CD1c-positive myeloid dendritic cell (primary cell): ENCODE measurements around the gene PNMA6E.

ENCODE experiments used
- DNase-seq: peaks from one replicate; pipeline ENCODE4 v3.0.0-alpha.2; 2016; ENCODE audit errors: extremely low spot score

Gene PNMA6E

DNA sequence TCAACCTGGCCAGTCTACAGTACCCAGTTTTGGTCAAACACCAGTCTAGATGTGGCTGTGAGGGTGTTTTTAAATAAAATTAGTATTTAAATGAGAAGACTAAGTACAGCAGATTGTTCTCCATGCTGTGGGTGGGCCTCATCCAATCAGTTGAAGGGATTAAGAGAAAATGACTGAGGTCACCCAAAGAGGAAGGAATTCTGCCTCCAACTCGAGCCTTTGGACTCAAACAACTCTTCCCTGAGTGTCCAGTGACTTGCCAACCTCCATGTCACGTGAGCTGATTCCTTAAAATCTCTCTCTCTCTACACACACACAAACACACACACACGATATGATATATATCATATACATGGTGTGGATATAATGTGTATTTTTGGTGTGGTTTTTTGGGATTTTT lies 34.7 kb upstream of the PNMA6E start:
- DNase-seq, result no peak

DNA sequence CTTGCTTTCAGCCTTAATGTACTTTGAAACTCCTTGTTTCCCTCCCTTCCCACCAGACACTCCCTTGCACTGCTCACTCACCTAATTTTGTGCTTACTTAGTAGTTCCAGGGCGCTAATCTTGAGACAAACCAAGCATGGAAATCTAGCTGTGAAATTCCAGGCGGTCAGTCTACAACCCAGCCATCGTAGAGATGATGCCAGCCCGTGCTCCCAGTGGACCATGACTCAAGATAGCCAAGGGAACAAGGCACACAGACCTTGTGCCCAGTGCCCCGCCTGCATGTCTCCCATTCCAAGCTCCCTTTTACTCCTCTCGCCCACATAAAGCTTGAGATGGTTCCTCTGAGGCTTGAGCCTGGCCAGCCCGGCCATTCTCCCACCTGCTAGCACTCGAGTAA lies 33.7 kb upstream of the PNMA6E start:
- DNase-seq, result no peak

DNA sequence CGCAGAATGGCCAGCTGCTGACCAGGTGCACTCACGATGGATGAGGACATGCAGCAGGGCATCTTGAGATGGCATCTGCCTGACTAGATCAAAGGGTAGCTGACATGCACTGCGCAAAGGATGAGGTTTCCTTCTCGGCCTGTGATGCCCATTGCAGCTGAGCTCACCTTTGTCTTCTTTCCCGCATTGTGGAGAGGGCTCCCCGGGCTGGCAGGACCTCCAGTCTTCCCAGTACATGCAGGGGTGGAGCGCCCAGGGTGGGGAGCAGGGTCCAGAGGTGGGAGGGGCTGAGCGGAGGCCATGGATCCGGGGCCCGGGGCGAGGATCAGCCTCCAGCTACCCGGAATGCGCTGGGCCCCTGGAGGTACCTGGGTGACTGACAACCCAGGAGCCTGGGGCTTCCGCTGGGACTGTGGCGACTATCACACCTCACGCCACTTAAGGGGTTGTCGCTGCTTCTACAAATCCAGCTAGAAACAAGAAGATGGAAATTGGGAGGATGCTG lies 32.7 kb upstream of the PNMA6E start:
- DNase-seq, result no peak

DNA sequence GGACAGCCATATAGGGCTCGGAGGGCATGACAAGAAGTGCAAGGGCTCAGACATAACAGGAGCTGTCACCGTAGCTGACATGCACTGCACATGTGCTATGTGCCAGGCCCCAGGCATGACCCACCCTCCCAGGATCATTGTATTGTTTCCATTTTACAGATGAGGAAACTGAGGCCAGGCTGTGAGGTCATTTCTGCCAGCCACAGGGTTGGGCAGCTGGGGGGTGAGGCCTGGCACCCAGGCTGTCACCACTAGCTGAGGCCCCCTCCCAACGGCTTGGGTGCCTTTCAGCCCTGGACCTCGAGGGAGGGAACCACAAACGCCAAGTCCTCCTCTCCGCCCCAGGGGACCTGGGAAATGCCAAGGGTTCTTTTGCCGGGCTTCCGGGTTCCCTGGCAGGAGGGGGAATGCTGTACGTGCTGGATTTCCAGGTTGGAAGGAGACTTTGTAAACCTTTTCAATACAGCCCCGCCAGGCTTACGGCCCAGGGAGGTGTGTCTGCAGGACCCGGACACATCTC lies 32.1 kb upstream of the PNMA6E start:
- DNase-seq, result no peak

DNA sequence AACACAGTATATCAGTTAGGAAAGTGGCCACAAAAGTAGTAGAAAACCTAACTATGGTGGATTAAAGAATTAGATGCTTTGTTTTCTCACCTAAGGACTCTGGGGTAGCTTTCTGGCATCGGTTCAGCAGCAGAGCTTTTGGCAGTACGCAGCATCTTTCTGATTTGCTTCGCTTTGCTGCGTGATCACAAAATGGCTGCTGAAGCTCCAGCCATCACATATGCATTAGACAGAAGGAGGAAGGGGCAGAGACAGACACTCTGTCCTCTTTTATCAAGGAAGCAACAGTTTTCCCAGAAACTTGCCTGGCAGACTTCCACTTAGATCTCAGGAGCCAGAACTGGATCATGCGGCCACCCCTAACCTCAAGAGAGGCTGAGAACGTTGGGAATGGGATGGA lies 29.6 kb upstream of the PNMA6E start:
- no peak for DNase-seq

DNA sequence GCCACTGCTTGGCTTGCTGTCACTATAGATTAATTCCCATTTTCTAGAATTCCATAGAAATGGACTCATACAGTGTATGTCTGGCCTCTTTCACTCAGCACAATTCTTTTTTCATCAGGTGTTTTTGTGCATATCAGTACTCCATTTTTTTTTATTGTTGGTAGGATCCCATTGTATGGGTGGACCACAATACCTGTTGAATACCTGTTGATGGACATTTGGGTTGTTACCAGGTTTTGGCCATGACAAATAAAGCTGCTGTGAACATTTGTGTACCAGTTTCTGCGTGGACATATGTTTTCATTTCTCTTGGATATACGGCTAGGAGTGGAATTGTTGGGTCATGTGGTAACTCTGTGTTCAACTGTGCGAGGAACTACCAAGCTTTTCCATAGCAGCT lies 25.1 kb upstream of the PNMA6E start:
- no peak for DNase-seq

DNA sequence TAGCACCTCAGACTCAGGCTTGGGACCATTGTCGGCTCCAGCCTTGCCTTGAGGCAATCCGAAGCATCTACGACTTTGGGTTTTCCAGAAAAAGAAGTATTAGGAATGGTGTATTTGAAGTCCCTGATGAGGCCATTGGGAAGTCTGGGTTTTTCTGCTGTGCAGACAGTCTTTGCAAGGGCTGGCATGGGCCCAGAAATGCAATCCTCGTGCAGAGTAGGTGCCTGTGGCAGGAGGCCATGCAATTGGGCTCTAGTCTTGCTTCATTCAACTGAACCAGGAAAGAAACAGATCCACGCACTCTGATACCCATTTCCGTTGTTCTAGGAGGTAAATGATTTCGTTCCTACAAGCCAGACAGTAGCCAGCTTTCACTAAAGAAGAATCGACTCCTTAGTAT lies 22.5 kb upstream of the PNMA6E start:
- no peak for DNase-seq

DNA sequence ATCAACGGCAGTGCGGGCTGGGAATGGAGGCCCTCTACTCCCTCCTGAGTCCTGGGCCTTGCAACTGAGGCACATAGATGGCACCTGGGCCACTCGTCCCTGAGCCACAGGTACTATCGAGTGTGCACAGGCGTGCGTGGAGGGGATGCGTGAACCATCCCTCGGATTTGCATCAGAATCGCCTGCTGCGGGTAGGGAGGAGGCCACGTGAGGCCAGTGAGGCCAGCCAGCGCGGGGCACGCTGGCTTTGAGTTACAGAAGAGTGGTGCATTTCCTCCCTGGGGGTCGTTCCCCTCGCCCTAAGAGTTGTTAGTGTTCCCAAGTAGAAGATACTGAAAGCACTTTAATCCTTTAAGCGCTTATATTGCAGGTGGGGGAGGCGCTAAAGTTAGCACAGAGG lies 20.7 kb upstream of the PNMA6E start:
- no peak for DNase-seq

DNA sequence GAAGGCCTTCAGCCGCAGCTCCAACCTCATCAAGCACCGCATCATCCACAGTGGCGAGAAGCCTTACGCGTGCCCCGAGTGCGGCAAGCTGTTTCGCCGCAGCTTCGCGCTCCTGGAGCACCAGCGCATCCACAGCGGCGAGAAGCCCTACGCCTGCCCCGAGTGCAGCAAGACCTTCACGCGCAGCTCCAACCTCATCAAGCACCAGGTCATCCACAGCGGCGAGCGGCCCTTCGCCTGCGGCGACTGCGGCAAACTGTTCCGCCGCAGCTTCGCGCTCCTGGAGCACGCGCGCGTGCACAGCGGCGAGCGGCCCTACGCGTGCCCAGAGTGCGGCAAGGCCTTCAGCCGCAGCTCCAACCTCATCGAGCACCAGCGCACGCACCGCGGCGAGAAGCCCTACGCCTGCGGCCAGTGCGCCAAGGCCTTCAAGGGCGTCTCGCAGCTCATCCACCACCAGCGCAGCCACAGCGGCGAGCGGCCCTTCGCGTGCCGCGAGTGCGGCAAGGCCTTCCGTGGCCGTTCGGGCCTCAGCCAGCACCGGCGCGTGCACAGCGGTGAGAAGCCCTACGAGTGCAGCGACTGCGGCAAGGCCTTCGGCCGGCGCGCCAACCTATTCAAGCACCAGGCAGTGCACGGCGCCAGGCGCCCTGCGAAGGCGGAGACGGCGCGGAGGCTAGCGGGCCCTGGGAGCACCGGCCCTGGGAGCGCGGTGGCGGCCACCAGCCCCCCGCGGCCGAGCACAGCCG lies 19.9 kb upstream of the PNMA6E start:
- DNase-seq, result no peak

DNA sequence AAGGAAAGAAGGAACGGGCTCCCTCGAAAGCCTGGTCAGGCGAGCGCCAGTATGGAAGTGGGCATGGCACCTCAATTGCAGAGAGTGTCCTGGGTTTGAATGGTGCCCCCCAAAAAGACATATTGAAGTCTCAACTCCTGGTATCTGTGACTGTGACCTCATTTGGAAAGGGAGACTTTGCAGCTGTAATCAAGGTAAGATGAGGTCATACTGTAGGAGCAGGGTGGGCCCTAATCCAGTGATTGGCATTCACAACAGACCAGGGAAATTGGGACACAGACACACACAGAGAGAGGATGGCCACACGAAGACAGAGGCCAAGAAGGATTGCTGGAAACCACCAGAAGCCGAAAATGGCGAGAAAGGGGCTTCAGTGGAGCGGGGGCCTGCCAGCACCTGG lies 16.5 kb upstream of the PNMA6E start:
- DNase-seq, result no peak

DNA sequence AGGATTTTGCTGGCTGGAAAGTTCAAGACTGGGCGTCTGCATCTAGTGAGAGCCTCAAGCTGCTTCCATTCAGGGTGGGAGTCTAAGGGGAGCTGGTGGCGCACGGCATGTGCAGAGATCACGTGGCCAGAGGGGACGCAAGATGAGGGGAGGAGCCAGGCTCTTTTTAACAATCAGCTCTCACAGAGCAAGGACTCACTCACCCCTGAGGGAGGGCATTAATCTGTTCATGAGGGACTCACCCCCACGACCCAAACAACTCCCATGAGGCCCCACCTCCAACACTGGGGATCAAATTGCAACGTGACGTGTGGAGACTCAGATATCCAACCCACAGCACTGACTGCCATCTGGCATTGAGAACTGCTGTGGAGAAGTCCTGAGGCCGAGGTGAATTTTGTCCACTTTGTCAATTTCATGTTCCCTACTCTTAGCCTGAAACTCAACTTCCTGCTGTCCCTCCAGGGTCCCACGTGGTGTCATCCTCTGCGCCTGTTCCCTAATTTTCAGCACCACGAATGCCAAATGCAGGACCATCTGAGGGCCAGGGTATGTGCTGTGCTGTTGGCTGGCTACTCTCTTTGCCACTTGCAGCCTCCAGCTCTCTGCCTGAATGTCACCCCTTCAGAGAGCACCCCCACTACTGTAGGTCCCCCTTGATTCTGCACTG lies 15.8 kb upstream of the PNMA6E start:
- peak; percentile 37 for DNase-seq

DNA sequence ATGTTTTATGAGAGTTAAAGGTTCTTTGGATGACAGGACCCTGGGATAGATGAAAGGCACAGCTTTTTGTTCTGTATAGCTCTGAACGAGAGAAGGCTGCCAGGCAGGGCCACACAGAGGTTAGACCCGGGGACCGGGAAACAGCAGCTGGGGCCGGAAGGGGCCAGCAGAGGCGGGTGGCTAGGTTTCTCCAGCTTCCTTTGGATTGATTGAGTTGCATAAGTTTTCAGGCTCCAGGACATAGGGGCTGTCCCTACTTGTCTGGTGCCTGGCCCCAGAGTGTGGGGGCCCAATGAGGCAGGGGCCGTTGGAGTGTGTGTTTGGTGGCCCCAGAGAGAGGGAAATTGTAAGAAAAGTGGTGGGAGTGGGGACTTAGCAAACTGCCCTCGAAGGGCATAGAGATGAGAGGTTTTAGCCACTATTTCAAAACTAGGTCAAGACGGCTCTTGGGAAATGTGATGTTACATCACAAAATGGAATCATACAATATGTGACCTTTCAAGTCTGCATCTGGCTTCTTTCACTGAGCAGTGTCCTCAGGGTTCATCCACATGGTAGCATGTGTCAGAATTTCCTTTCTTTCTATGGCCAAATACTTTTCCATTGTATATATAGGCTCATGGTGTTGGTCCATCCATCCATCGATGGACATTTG lies 13.8 kb upstream of the PNMA6E start:
- peak; percentile 50 for DNase-seq

DNA sequence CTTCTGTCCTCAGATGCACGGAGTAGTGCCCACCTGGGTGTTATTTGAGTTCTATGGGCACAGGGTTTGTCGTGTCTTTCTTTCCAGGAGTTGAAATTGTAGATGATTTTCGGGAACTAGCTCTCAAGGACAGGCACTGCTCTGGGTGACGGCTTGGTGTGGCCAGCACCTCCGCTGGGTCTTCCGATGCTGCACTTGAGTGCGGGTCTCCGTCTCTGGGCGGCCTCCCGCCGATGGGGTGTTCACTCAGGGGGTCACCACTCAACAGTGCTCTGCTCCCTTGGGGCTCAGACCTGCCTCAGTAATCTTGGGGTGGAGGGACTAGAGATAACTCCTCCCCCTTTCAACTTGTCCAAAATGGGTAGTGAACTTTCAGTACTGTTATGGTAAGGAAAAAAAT lies 12.6 kb upstream of the PNMA6E start:
- no peak for DNase-seq

DNA sequence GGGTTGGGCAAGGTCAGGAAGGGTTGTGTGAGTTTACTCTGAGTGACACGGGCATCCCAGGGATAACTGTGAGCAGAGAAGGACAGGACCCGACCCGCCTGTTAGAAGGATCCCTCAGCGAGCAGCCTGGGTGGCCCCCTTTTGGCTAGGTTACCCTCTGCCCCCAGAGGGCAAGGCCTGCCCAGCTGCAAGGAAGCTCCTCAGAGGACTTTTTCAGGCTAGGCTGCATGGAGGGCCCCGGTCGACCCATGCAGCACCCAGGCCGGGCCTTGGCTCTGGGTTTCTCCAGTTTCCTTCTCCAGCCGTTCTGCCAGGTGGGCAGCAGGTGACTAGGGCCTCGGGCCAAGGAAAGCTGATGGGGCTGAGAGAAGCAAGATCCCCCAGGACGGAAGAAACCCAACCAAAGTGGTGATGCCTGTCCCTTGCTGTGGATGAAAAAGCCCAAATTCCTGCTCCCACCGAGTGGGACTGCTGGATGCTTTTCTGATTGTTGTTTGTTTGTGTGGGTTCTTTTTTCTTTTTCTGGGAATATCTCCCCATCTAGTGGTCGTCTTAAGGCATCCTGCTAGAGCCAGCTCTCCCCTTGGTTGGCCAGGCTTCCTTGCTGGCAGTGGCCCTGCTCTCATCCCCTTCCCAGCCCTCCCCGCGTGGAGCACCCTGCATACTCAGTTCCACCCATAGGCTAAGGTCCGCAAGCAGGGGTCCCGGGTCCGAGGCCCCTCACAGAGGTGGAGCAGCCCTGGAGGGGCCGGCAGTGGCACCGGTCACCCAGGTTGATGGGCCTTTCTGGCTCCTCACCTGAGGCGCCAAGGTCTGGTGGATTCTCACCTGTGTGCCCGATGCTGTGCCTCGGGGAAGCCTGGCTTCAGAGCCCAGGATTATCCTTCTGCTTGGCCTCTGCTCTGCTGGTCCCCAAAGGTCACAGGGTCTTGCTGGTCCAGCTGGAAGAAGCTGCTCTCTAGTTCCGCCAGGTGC lies 11.9 kb upstream of the PNMA6E start:
- DNase-seq, result no peak

DNA sequence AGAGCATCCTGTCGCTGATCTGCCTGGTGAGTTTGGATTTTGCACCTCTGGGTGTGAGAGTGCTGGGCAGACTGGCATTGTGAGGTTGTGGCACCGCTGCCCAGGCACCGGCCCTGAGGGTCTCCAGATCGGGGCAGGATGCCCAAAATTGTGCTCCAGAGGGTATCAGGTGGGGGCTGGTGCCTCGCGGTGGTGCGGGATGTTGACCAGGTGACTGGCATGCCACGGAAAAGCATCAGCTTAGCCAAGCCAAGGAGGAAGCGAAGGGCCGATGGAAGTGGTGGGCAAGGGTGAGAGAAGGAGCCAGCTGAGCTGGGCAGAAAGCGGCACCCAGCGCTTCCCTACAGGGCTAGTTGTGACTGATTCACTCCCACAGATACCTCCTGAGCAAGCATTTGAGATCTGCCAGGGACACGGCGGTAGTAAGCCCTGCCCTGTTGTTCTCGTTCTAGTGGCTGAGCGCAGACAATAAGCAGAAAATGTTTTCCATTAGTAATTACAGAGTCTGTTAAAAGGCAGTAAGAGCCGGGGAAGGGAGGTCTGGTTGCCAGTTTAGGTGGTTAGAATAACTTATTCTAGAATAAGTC lies 10.9 kb upstream of the PNMA6E start:
- DNase-seq, result peak; percentile 46

DNA sequence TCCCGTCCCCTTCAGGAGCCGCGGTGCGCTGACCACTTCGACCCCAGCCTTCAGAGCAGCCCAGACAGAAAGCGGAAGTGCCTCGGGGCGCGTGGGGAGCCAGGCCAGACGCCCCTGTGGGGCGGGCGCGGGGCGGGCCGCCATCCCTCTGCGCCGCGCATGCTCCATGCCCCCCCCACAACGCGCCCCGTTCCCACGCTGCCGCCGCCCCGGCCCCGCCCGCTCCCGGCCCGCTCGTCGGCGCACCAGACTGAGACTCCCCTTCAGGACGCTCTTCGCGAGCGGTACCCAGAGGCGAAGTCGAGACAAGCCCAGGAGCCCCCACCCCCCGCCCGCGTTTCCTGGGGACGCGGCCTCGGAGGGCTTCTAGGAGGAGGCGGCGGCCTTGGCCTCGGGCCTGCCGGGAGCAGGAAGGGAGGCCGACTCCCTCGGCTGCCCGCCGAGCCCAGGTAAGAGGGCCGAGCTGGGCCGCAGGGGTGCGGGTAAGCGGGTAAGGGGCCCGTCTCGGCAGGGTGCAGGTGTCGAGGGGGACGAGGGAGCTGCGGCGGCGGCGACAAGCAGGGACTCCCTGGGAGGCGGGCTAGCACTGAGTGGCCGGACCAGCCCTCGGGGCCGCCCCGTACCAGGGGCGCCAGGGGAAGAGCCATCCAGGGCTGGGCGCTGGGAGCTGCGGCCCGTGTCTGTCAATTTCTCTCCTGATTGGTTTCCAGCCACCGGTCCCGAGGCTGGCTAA lies 10.3 kb upstream of the PNMA6E start, which contains the start of gene ZFP92:
Gene ZFP92, plus strand, starts transcription at position 218 of the 733 bp plus-strand sequence. CDS start 6,851 bp downstream, outside the sequence.
- DNase-seq, result peak; percentile 69

DNA sequence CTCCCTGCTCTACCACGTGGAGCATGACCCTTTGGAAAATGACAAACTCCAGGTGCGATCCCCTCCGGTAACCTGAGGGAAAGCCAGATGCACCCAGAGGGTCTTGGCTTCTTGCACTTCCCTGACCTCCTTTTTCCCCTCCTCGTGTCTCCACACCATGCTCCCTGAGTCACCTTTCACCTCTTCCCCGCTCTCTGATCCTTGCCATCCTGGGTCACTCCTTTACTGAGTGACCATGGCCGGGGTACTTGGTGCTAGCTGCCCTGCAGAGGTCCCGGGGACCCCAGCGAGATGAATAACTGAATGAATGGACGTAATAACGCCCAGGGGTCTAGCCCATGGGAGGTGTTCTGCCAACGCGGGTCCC lies 9.7 kb upstream of the PNMA6E start:
- no peak for DNase-seq

DNA sequence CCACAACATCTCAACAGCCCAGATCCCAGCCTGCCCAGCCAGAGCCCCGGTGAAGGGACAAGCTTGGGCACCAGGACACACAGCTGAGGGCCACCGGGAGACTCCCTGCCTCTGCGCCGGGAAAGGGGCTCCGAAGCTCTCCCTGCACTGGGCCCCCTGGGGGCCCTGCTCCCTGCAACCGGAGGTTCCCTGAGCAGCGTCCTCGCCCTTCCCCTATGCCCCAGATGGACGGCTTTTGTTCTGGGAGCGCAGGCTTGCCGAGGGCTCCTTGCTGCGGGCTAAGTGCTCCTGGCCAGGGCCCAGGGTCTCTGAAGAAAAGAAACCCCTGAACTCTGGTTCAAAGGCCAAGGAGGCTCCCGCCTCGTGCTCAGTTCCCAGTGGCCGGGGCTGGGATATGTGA lies 9.2 kb upstream of the PNMA6E start:
- no peak for DNase-seq

DNA sequence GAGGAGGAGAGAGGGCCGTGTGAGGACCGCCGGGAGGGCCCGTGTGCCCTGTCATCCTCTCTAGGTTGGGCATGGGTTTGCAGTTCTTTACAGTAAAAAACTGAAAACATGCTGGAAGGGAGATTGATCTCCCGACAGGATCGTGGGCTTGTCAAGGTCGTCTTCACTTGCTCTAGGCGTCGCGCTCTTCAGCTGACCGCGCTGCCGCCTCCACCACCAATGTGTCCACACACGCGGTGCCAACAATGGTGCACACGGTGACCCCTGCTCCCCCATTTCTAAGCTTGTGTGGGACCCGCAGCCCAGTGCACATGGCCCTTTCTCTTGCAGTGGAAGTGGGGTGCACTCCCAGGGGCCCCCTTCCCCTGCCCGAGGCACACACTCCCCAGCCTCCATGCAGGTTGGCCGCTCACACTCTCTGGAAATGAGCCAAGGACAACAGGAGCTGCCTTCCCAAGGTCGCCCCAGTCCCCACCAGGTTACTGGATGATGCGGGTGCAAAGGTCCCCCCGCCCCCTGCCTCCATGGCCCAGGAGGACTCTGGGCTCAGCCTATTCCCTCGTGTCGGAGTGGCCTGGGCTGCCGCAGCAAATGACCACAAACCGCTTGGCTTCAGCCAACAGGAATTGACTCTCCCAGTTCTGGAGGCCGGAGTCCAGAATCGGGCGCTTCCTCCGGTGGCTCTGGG lies 8.4 kb upstream of the PNMA6E start:
- no peak for DNase-seq

DNA sequence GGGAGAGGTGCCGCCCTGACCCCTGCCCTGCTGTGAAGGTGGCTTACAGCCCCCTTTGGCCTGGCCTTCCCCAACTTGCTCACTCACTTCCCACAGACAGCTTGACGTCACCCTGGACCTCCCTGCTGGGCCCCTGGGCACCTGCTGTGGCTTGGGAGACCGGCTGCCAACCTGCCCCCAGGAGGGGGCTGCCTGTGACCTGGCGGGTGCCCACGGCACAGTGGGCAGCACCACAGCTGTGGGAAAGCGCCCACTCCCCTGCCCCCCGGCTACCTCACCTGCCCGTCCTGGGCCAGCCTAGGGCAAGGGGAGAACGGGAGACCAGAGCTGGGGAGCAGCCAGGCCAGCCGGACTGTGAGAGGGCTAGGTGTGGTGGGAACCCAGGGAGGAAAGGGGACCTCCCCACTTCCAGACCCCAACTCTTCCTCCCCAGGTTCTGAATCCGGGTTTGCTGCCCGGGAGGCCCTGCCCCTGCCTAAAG lies 7.8 kb upstream of the PNMA6E start:
- DNase-seq, result no peak
